ENCODE measurements around the gene YIPF3.

DNA sequence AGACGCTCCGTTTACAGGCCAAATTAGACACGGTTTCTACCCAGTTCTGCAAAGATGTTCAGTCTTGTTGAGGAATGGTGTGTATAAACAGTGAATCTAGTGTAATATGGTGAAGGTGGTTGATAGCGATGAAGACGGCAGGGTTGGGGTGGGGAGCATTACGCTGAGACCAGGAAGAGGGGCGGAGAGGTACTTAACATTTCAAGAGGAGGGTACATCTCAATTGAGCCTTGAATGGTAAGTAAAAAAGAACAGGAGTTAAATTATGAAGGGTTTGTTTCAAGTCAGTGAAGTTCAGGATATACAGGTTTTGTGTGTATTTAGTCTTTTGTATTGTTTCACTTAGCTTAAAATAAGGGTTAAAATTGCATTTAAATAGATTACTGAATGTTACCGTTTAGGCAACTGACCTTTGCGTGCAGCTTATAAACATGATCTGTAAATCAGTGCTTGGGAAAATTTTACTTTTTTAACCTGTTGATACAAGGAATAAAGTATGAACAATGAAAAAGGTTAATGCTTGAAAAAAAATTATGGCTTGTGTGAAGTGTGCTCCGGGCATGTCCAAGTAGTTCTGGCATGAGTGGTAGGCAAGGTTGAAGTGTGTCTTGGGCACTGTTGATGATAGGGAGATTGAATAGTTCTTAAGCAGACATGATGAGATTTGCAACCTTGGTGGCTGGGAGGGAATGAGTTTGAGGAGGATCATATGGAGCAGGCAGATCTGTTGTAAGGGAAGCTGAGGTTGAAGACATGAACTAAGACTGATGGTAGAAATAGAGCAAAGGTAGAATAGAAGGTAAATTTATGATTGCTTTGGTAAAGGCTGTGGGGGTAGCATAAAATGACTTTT, 1.0 kb upstream of the YIPF3 start:
- TF ChIP-seq, protein P1, sequence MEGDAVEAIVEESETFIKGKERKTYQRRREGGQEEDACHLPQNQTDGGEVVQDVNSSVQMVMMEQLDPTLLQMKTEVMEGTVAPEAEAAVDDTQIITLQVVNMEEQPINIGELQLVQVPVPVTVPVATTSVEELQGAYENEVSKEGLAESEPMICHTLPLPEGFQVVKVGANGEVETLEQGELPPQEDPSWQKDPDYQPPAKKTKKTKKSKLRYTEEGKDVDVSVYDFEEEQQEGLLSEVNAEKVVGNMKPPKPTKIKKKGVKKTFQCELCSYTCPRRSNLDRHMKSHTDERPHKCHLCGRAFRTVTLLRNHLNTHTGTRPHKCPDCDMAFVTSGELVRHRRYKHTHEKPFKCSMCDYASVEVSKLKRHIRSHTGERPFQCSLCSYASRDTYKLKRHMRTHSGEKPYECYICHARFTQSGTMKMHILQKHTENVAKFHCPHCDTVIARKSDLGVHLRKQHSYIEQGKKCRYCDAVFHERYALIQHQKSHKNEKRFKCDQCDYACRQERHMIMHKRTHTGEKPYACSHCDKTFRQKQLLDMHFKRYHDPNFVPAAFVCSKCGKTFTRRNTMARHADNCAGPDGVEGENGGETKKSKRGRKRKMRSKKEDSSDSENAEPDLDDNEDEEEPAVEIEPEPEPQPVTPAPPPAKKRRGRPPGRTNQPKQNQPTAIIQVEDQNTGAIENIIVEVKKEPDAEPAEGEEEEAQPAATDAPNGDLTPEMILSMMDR (IDR thresholded peaks at IDR 0.05; ENCODE audit: insufficient read depth, low read length), result no peak
- TF ChIP-seq, protein P2, sequence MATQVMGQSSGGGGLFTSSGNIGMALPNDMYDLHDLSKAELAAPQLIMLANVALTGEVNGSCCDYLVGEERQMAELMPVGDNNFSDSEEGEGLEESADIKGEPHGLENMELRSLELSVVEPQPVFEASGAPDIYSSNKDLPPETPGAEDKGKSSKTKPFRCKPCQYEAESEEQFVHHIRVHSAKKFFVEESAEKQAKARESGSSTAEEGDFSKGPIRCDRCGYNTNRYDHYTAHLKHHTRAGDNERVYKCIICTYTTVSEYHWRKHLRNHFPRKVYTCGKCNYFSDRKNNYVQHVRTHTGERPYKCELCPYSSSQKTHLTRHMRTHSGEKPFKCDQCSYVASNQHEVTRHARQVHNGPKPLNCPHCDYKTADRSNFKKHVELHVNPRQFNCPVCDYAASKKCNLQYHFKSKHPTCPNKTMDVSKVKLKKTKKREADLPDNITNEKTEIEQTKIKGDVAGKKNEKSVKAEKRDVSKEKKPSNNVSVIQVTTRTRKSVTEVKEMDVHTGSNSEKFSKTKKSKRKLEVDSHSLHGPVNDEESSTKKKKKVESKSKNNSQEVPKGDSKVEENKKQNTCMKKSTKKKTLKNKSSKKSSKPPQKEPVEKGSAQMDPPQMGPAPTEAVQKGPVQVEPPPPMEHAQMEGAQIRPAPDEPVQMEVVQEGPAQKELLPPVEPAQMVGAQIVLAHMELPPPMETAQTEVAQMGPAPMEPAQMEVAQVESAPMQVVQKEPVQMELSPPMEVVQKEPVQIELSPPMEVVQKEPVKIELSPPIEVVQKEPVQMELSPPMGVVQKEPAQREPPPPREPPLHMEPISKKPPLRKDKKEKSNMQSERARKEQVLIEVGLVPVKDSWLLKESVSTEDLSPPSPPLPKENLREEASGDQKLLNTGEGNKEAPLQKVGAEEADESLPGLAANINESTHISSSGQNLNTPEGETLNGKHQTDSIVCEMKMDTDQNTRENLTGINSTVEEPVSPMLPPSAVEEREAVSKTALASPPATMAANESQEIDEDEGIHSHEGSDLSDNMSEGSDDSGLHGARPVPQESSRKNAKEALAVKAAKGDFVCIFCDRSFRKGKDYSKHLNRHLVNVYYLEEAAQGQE (IDR thresholded peaks at IDR 0.05; ENCODE audit: insufficient replicate concordance, low read depth), result no peak
- TF ChIP-seq GABPA (IDR thresholded peaks at IDR 0.05; ENCODE audit: low read depth), result no peak

Data from HL-60 (cell line).